ENCODE results near the gene DENND6B. TPM values are rescaled to one million over a fixed set of nuclear protein-coding genes. Genes with fewer than 3 reads are reported as not detected.

DENND6B gene
- total and polyA plus RNA-seq, 2 experiments from 2014 or later = 0.71 to 1.3 TPM

GRCh38 chr22:50348058-50348457 lies 21.2 kb upstream of the DENND6B start (continued):
- TF ChIP-seq REST (IDR thresholded peaks at IDR 0.05; ENCODE audit: unreplicated experiment) (no peak), CTCF (conservative IDR thresholded peaks at IDR 0.05; ENCODE audit: low read depth in 2 of 2) (no peak), CREB1 (CRISPR knock-in tag; IDR thresholded peaks at IDR 0.05; ENCODE audit: low read depth) (no peak), ZNF331 (CRISPR knock-in tag; IDR thresholded peaks at IDR 0.05; ENCODE audit: low read depth) (no peak)

GRCh38 chr22:50347157-50347556 lies 20.3 kb upstream of the DENND6B start:
- no peak overlapping the region for H3K27ac ChIP-seq (ENCODE audit: low read depth)
- H3K9me2 ChIP-seq (ENCODE audit: insufficient read depth) = no peaks in the 10 kb centered on the region
- no peaks in the 10 kb centered on the region for H3K36me3 ChIP-seq (ENCODE audit: insufficient read depth)
- no peak overlapping the region for H3K4me3 Mint-ChIP-seq
- no peaks in the 10 kb centered on the region for H3F3A ChIP-seq (replicated peaks; ENCODE audit: low read depth)
- no peaks in the 10 kb centered on the region; the same call in 1 of the 3 replicates for H3K36me3 Mint-ChIP-seq (ENCODE audit: low read depth)
- H2AFZ ChIP-seq = no peak overlapping the region
- H3K4me3 ChIP-seq = no peak overlapping the region
- H3K27me3 ChIP-seq (ENCODE audit: insufficient read depth) = no peaks in the 10 kb centered on the region
- ATAC-seq (no peak), DNase-seq (ENCODE audit: low spot score) (no peak)
- no peaks in the 10 kb centered on the region for H3K4me1 Mint-ChIP-seq
- no peak overlapping the region for H3K4me2 ChIP-seq
- no peaks in the 10 kb centered on the region for H3K9me3 Mint-ChIP-seq
- H3K4me1 ChIP-seq (ENCODE audit: insufficient read depth) = no peaks in the 10 kb centered on the region
- no peak overlapping the region for H3K27ac Mint-ChIP-seq
- peaks cover 18% of the 10 kb centered on the region for H4K20me1 ChIP-seq (replicated peaks; ENCODE audit: insufficient read depth)
- no peaks in the 10 kb centered on the region for H3K27me3 Mint-ChIP-seq (ENCODE audit: insufficient read depth, low read depth, poor library complexity)
- H3K79me2 ChIP-seq (replicated peaks; ENCODE audit: insufficient read depth) = peaks cover 40% of the 10 kb centered on the region
- no peak for TF ChIP-seq CREB1 (CRISPR knock-in tag; IDR thresholded peaks at IDR 0.05; ENCODE audit: low read depth)
- TF ChIP-seq REST (IDR thresholded peaks at IDR 0.05; ENCODE audit: unreplicated experiment) = no peak

Measured in GM23338 (cell line).